Thymus (tissue), 11 donors: Measurements from ENCODE around the gene EME1. TPM values are rescaled to one million over a fixed set of nuclear protein-coding genes. Genes with fewer than 3 reads are reported as not detected.
"Not testable (repeated sequence)": the region's sequence is repeated elsewhere in the genome, so short reads cannot be mapped to it uniquely, and the experiment has no call there.

Source experiments
- DNase-seq, 9 donors: peaks; one replicate each; pipeline ENCODE4 v3.0.0-alpha.2; 2013; ENCODE audit warnings: low spot score in 9 of 9, low read depth in 6 of 9, missing footprints in 1 of 9
- H3K27ac ChIP-seq, 2 donors: one replicate each; pipeline ENCODE4 v1.5.1; 2013; ENCODE audit warnings: control low read depth in 1 of 2, low read depth in 1 of 2, low read length in 1 of 2, mild to moderate bottlenecking in 1 of 2, moderate library complexity in 1 of 2
- H3K27me3 ChIP-seq, 2 donors: one replicate each; pipeline ENCODE4 v1.5.1; 2013; ENCODE audit warnings: low read length in 1 of 2; ENCODE audit not compliant: control insufficient read depth in 2 of 2, insufficient read depth in 1 of 2
- H3K36me3 ChIP-seq, 2 donors: one replicate each; pipeline ENCODE4 v1.5.1; 2013; ENCODE audit warnings: low read length in 1 of 2, mild to moderate bottlenecking in 1 of 2, moderate library complexity in 1 of 2; ENCODE audit not compliant: control insufficient read depth in 2 of 2, insufficient read depth in 2 of 2
- H3K4me1 ChIP-seq, 2 donors: one replicate each; pipeline ENCODE4 v1.5.1; 2013; ENCODE audit warnings: low read length in 2 of 2; ENCODE audit not compliant: control insufficient read depth in 2 of 2, insufficient read depth in 2 of 2
- H3K4me3 ChIP-seq, 2 donors: one replicate each; pipeline ENCODE4 v1.5.1; 2013; ENCODE audit warnings: low read length in 2 of 2, control low read depth in 1 of 2, mild to moderate bottlenecking in 1 of 2
- H3K9me3 ChIP-seq, 2 donors: one replicate each; pipeline ENCODE4 v1.5.1; 2013; ENCODE audit warnings: low read length in 1 of 2, mild to moderate bottlenecking in 1 of 2; ENCODE audit not compliant: control insufficient read depth in 2 of 2, insufficient read depth in 1 of 2
- WGBS: extraction: QIAGEN DNeasy Blood & Tissue Kit; methylation state at CpG from one replicate; pipeline ENCODE4 v1.1.7; 2013; 5-methylcytosine and 5-hydroxymethylcytosine counted together
- polyA plus RNA-seq: library from polyadenylated mRNA; stranded (reverse); fragments of 200-250 nt; gene quantifications from one replicate; pipeline ENCODE4 v1.2.3, GENCODE V29; 2013
- total RNA-seq: library from RNA; stranded (reverse); fragments of 120-200 nt; gene quantifications from one replicate; pipeline ENCODE4 v1.2.4, GENCODE V29; 2013
- donor health status: healthy.

The EME1 gene
- total and polyA plus RNA-seq, 2 donors = 1.4 to 7.7 TPM

GRCh38 chr17:50332196-50332595 lies 40.8 kb upstream of the EME1 start:
- no peaks in the 10 kb centered on the region for H3K9me3 ChIP-seq
- DNase-seq = no peak
- no peak overlapping the region for H3K27ac ChIP-seq
- no peak overlapping the region for H3K4me3 ChIP-seq
- H3K36me3 ChIP-seq = no peaks in the 10 kb centered on the region
- peaks cover 0 to 7% of the 10 kb centered on the region in 2 donors for H3K4me1 ChIP-seq
- H3K27me3 ChIP-seq = no peaks in the 10 kb centered on the region
- 89% methylated on average over 6 of the region's 6 CpGs for WGBS

- DNase-seq, H3K36me3 ChIP-seq: not testable (repeated sequence)
- WGBS = 41% methylated on average over 14 of the region's 14 CpGs
Observed at GRCh38 chr17:50333291-50334057, 39.6 kb upstream of the EME1 start.

GRCh38 chr17:50337956-50338355 lies 35.1 kb upstream of the EME1 start:
- H3K4me3 ChIP-seq = no peak overlapping the region
- no peaks in the 10 kb centered on the region for H3K27me3 ChIP-seq
- peaks cover 0 to 3% of the 10 kb centered on the region in 2 donors for H3K4me1 ChIP-seq
- no peak for DNase-seq
- H3K36me3 ChIP-seq = no peaks in the 10 kb centered on the region
- H3K9me3 ChIP-seq = peaks cover 0 to 3% of the 10 kb centered on the region in 2 donors
- WGBS = 78% methylated on average over 2 of the region's 2 CpGs
- H3K27ac ChIP-seq = no peak overlapping the region

More at GRCh38 chr17:50333291-50334057, 39.6 kb upstream of the EME1 start:
- not testable (repeated sequence) for H3K4me1 ChIP-seq, H3K4me3 ChIP-seq, H3K27ac ChIP-seq, H3K9me3 ChIP-seq, H3K27me3 ChIP-seq

- H3K36me3 ChIP-seq = no peaks in the 10 kb centered on the region
- H3K4me3 ChIP-seq = no peak overlapping the region
- H3K4me1 ChIP-seq = no peaks in the 10 kb centered on the region
- no peak overlapping the region for H3K27ac ChIP-seq
- no peak for DNase-seq
- no peaks in the 10 kb centered on the region for H3K27me3 ChIP-seq
- H3K9me3 ChIP-seq = peaks cover 0 to 3% of the 10 kb centered on the region in 2 donors
Observed at GRCh38 chr17:50338645-50339044, 34.4 kb upstream of the EME1 start.

- Histone ChIP-seq H3K4me3 (no peak overlapping the region), H3K27me3 (no peaks in the 10 kb centered on the region), H3K27ac (no peak overlapping the region), H3K9me3 (peaks cover 0 to 3% of the 10 kb centered on the region in 2 donors), H3K4me1 (no peaks in the 10 kb centered on the region), H3K36me3 (no peaks in the 10 kb centered on the region)
- no peak for DNase-seq
Observed at GRCh38 chr17:50339381-50339780, 33.6 kb upstream of the EME1 start.

GRCh38 chr17:50344731-50345365 lies 28.2 kb upstream of the EME1 start:
- Histone ChIP-seq H3K36me3 (no peaks in the 10 kb centered on the region), H3K4me1 (peaks cover 8 to 25% of the 10 kb centered on the region in 2 donors), H3K27me3 (peaks cover 0 to 3% of the 10 kb centered on the region in 2 donors), H3K4me3 (no peak overlapping the region), H3K27ac (no peak overlapping the region), H3K9me3 (peaks cover 0 to 3% of the 10 kb centered on the region in 2 donors)
- WGBS = 79% methylated on average over 13 of the region's 13 CpGs
- no peak for DNase-seq

- Histone ChIP-seq H3K27ac (peak within 1 kb of the TSS; percentile 5 to 88), H3K4me3 (peak within 1 kb of the TSS; percentile 78 to 93), H3K36me3 (no peaks in the 10 kb centered on the region), H3K9me3 (peaks cover 0 to 3% of the 10 kb centered on the region in 2 donors), H3K27me3 (peaks cover 0 to 3% of the 10 kb centered on the region in 2 donors), H3K4me1 (peaks cover 8 to 25% of the 10 kb centered on the region in 2 donors)
- 5% methylated on average over 86 of the region's 87 CpGs for WGBS
- peak; percentile 50 to 96 (median 89) for DNase-seq
Observed at GRCh38 chr17:50345432-50346312, 27.4 kb upstream of the EME1 start, which contains the start of gene XYLT2. Gene XYLT2 (plus strand): TSS chr17:50346126. CDS start chr17:50346141, 15 bp downstream.

GRCh38 chr17:50346313-50347116 lies 26.5 kb upstream of the EME1 start:
- H3K27me3 ChIP-seq = peaks cover 0 to 3% of the 10 kb centered on the region in 2 donors
- peak in 1 of 9 donors; percentile 22 for DNase-seq
- no peaks in the 10 kb centered on the region for H3K36me3 ChIP-seq
- peaks cover 8 to 25% of the 10 kb centered on the region in 2 donors for H3K4me1 ChIP-seq
- H3K27ac ChIP-seq = peak overlapping the region; percentile 5 to 88
- H3K4me3 ChIP-seq = peak overlapping the region; percentile 78 to 93
- H3K9me3 ChIP-seq = peaks cover 0 to 3% of the 10 kb centered on the region in 2 donors
- 2% methylated on average over 57 of the region's 57 CpGs for WGBS
